22Rv1 (cell line): Measurements from ENCODE around the gene LYRM1.

Experiments
- H3K27ac ChIP-seq: fragments of 450-650 bp; 2 replicates; pipeline ENCODE4 v1.5.1; 2017
- CTCF ChIP-seq: fragments of 450-650 bp; IDR thresholded peaks from 2 replicates; pipeline ENCODE4 v1.5.1; 2017; ENCODE audit warnings: mild to moderate bottlenecking
- ZFX ChIP-seq: fragments of 450-650 bp; IDR thresholded peaks from 2 replicates; pipeline ENCODE4 v1.6.1; 2017; ENCODE audit warnings: antibody characterized with exemption, borderline replicate concordance

LYRM1 gene

GRCh38 chr16:20948444-20948843 lies 47.9 kb downstream of the LYRM1 start:
- no peak for TF ChIP-seq ZFX
- no peak for TF ChIP-seq CTCF
- no peak overlapping the region for H3K27ac ChIP-seq

GRCh38 chr16:20949660-20950059 lies 49.1 kb downstream of the LYRM1 start:
- TF ChIP-seq CTCF = no peak
- no peak for TF ChIP-seq ZFX
- no peak overlapping the region for H3K27ac ChIP-seq

GRCh38 chr16:20950294-20950693 lies 49.7 kb downstream of the LYRM1 start:
- TF ChIP-seq ZFX = no peak
- H3K27ac ChIP-seq = no peak overlapping the region

GRCh38 chr16:20952139-20952920 lies 51.8 kb downstream of the LYRM1 start:
- H3K27ac ChIP-seq = no peak overlapping the region
- TF ChIP-seq CTCF (no peak), ZFX (no peak)

GRCh38 chr16:20954574-20954973 lies 54.0 kb downstream of the LYRM1 start:
- no peak for TF ChIP-seq ZFX
- TF ChIP-seq CTCF = no peak
- no peak overlapping the region for H3K27ac ChIP-seq

GRCh38 chr16:20956319-20956718 lies 55.7 kb downstream of the LYRM1 start:
- no peak overlapping the region for H3K27ac ChIP-seq
- TF ChIP-seq CTCF (no peak), ZFX (no peak)

- no peak for TF ChIP-seq CTCF
- no peak for TF ChIP-seq ZFX
- no peak overlapping the region for H3K27ac ChIP-seq
These were observed 56.6 kb downstream of the LYRM1 start for GRCh38 chr16:20957153-20957552.

GRCh38 chr16:20960899-20961298 lies 60.3 kb downstream of the LYRM1 start:
- TF ChIP-seq ZFX (no peak), CTCF (no peak)
- no peak overlapping the region for H3K27ac ChIP-seq
